ENCODE measurements around the gene MYRFL. TPM values are rescaled to one million over a fixed set of nuclear protein-coding genes. Genes with fewer than 3 reads are reported as not detected.
A peak's percentile ranks its signal among the peaks of the same experiment; 100 is the strongest.

MYRFL gene
- total and polyA plus RNA-seq, 2 of the 8 experiments (the other 6 are each of a cell fraction or from before 2014, with no cell fraction given): 1.1 to 2.0 TPM

DNA sequence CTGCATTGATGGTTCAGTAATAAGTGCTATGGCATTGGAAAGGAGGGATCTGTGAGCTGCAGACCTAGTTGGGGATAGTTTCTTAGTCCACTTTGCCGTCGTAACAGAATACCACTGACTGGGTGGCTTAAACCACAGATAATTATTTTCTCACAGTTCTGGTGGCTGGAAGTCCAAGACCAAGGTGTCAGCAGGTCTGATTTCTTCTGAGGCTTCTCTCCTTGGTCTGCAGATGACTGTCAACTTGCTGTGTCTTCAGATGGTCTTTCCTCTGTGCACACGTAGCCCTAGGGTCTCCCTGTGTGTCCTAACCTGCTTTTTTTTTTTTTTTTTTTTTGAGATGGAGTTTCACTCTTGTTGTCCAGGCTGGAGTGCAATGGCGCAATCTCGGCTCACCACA lies 126.1 kb downstream of the MYRFL start:
- H3K27ac ChIP-seq (ENCODE audit: low read depth, low read length): no peak overlapping the region
- H2AK5ac ChIP-seq (ENCODE audit: low read depth, low read length): no peak overlapping the region
- no peaks in the 10 kb centered on the region for H4K20me1 ChIP-seq (replicated peaks in 1 of 2; ENCODE audit: control insufficient read depth in 1 of 2, insufficient read depth in 2 of 2, low read length in 2 of 2)
- no peaks in the 10 kb centered on the region for H3K23me2 ChIP-seq (ENCODE audit: low read depth, low read length)
- ChIA-PET POLR2A (ENCODE audit: partially characterized antibody) (no interaction called here), CTCF (ENCODE audit: partially characterized antibody) (no interaction called here)
- H3K9me3 ChIP-seq (ENCODE audit: insufficient read depth in 2 of 2, low read depth in 1 of 2, low read length in 1 of 2): no peaks in the 10 kb centered on the region
- H4K91ac ChIP-seq (replicated peaks; ENCODE audit: insufficient read length, low read length): peak overlapping the region; percentile 62
- H4K8ac ChIP-seq (ENCODE audit: extremely low read depth, insufficient read depth, low read length): no peak overlapping the region
- H3K4me1 ChIP-seq (replicated peaks in 1 of 4; ENCODE audit: control insufficient read depth in 3 of 4, insufficient read depth in 4 of 4, low read length in 3 of 4): peaks cover 0 to 4% (median 3%) of the 10 kb centered on the region in 4 experiments; a peak in 3 of 7 replicates
- no peak overlapping the region for H3K18ac ChIP-seq (ENCODE audit: extremely low read depth, low read length)
- H3K9ac ChIP-seq (replicated peaks in 1 of 4; ENCODE audit: extremely low read depth in 1 of 4, low read depth in 3 of 4, low read length in 3 of 4): no peak overlapping the region
- no peaks in the 10 kb centered on the region for H3K27me3 ChIP-seq (replicated peaks in 1 of 4; ENCODE audit: control insufficient read depth in 3 of 4, extremely low read depth in 1 of 4, insufficient read depth in 3 of 4, low read length in 3 of 4)
- no peak for TF ChIP-seq HDAC2 (IDR thresholded peaks at IDR 0.05; ENCODE audit: borderline replicate concordance in 1 of 2, low read depth in 2 of 2, low read length in 2 of 2)
- no peak for TF ChIP-seq ASH2L (IDR thresholded peaks at IDR 0.05; ENCODE audit: low read length)
- no peak for TF ChIP-seq CREB1 (IDR thresholded peaks at IDR 0.05)
- TF ChIP-seq, protein P1, sequence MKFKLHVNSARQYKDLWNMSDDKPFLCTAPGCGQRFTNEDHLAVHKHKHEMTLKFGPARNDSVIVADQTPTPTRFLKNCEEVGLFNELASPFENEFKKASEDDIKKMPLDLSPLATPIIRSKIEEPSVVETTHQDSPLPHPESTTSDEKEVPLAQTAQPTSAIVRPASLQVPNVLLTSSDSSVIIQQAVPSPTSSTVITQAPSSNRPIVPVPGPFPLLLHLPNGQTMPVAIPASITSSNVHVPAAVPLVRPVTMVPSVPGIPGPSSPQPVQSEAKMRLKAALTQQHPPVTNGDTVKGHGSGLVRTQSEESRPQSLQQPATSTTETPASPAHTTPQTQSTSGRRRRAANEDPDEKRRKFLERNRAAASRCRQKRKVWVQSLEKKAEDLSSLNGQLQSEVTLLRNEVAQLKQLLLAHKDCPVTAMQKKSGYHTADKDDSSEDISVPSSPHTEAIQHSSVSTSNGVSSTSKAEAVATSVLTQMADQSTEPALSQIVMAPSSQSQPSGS (IDR thresholded peaks at IDR 0.05; ENCODE audit: low read length): no peak
- TF ChIP-seq SUZ12 (IDR thresholded peaks at IDR 0.05; ENCODE audit: low read length): no peak
- TF ChIP-seq NANOG (IDR thresholded peaks at IDR 0.05; ENCODE audit: insufficient read depth, low read depth, low read length, poor library complexity, severe bottlenecking): no peak
- TF ChIP-seq CHD1 (IDR thresholded peaks at IDR 0.05; ENCODE audit: low read depth, low read length): no peak
- no peak for TF ChIP-seq SAP30 (IDR thresholded peaks at IDR 0.05; ENCODE audit: insufficient read depth, insufficient replicate concordance, low read length)
- no peaks in the 10 kb centered on the region for H3K36me3 ChIP-seq (ENCODE audit: control insufficient read depth in 2 of 4, insufficient read depth in 4 of 4, low read length in 3 of 4)
- no peak overlapping the region for H3K4me3 ChIP-seq (ENCODE audit: extremely low read depth in 1 of 4, insufficient read depth in 2 of 4, low read depth in 3 of 4, low read length in 4 of 4)
- no peak overlapping the region for H3K23ac ChIP-seq (ENCODE audit: insufficient read length)
- no peak overlapping the region for H2AFZ ChIP-seq (ENCODE audit: low read length)
- H3K4me2 ChIP-seq (ENCODE audit: insufficient read depth in 1 of 2, low read depth in 2 of 2, low read length in 2 of 2): no peak overlapping the region
- no peak overlapping the region for H2BK12ac ChIP-seq (ENCODE audit: low read depth, low read length)
- H3K79me1 ChIP-seq (ENCODE audit: low read depth, low read length): no peaks in the 10 kb centered on the region
- H3K14ac ChIP-seq (ENCODE audit: insufficient read length): no peak overlapping the region
- FAIRE-seq (no peak), DNase-seq (ENCODE audit: low read depth in 1 of 2, low spot score in 2 of 2) (no peak)
- H2BK20ac ChIP-seq (ENCODE audit: low read length): no peak overlapping the region
- no peak overlapping the region for H2BK5ac ChIP-seq (ENCODE audit: low read depth, low read length)
- H4K5ac ChIP-seq (ENCODE audit: insufficient read length, low read depth, low read length): no peak overlapping the region
- no peak overlapping the region for H2BK120ac ChIP-seq (replicated peaks; ENCODE audit: low read depth, low read length)
- no peak overlapping the region for H3K56ac ChIP-seq (replicated peaks; ENCODE audit: insufficient read length, low read depth, low read length)
- no peaks in the 10 kb centered on the region for H3K79me2 ChIP-seq (ENCODE audit: control insufficient read depth in 1 of 2, insufficient read depth in 2 of 2, low read length in 2 of 2)
- peak overlapping the region; percentile 34; the same call in 1 of the 2 replicates for H2BK15ac ChIP-seq (ENCODE audit: low read length)
- H3K4ac ChIP-seq (replicated peaks; ENCODE audit: insufficient read length, low read depth, low read length): no peak overlapping the region
- WGBS, 2 experiments (ENCODE audit: extremely low coverage in 1 of 2, insufficient coverage in 1 of 2, insufficient read length in 1 of 2, insufficient replicate concordance in 2 of 2, low coverage in 1 of 2, low lambda C conversion rate in 2 of 2, missing lambda C conversion rate in 1 of 2): 94% methylated on average over 3 of the region's 5 CpGs; no CpG with 5 or more reads in 1 of the 2 experiments
